HG02884 (cell line): ENCODE data around the gene CFLAR.
"Not testable (repeated sequence)": the region's sequence is repeated elsewhere in the genome, so short reads cannot be mapped to it uniquely, and the experiment has no call there.

Source experiments
- ATAC-seq: cut with Tn5 transposase; IDR thresholded peaks from one replicate; pipeline ENCODE4 v1.9.1; 2021; ENCODE audit warnings: mild to moderate bottlenecking, moderate library complexity; ENCODE audit not compliant: unreplicated experiment

The CFLAR gene

DNA sequence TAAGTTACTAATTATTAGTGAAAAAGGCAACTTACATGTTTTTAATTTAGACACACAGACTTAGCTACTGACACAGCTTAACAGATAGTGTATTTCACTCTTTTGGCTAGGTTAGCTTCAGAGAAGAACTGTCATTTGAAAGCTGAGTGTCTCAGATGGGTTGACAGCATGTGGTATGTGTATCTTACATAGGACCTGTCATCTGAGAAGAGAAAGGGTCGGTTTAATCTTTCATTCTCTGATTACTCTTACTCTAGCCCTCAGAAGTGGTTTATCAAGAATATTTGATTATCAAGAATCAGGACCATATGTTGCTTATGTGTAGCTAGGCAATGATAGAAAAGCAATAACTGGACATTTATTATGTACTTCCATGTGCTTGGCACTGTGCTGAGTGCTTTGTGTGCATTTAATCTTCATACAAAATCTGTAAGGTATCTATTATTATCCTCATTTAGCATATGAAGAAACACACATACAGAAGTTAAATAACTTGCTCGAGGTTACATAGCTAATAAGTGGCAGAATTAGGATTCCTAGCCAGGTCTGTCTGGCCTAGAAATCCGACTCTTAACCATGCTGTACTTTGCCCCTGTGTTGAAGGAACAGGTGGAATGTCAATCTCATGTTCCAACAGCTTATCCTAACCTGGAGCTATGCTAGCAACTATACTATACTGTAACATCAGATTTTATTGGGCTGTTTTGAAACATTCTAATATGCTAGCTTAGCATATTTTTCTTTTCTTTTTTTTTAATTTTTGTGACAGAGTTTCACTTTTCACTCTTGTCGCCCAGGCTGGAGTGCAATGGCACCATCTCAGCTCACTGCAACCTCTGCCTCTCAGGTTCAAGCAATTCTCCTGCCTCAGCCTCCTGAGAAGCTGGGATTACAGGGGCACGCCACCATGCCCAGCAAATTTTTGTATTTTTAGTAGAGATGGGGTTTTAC, 28.4 kb downstream of the CFLAR start:
- no peak for ATAC-seq

DNA sequence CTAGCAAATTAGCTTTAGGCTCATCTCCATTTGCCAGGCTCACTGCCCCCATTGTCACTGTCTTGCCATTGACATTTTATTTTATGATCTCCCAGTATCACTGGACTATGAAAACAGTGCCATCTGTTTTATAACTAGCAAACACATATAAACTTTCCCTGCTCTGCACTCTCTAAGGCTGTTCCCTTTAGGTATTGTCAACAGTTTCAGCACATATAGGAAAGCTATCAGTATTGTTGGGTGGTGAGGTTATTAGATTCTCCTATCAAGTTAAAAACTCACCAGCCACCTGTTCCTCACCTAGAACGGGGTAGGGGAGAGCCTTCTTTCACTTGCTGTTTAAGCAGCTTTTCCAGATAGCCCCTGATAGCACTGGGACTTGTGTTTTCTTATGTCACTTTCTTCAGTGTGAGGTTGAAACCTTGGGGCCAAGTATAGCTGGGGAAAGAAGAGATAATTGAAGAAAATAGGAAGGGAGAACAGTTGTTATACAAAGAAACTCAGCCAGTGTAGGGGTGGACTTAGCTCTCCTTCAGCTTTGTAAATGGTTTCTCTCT, 32.5 kb downstream of the CFLAR start:
- no peak for ATAC-seq

DNA sequence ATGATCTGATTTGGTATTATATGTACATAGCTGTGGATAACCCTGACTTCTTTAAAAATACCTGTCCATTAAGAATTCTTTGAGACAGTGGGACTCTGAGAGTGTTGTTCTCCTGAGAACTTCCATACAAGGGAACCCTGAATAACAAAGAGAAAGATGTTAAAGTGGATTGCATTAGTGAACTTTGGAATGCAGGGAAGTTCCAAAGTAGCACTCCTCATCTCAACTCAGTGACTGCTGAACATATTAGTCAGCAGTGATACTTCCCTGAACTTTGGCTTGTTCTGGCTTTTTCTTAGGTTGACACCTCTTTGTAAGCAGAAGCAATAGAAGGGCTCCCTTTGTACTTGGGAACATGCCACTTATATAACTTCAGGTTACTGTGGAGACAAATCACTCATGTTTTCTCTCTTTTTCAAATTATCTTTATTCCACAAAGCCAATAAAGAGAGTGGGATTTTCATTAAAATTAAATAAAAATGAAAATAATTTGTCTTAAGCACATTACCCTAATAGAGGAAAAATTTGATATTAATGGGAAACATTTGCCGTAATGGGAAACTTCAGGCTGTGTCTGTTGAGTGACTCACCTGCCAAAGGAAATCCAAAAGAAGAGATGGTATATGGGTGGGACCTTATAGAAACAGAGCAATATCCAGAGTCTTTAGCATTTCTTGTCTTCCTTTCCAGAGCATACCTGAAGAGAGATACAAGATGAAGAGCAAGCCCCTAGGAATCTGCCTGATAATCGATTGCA, 33.3 kb downstream of the CFLAR start:
- no peak for ATAC-seq

DNA sequence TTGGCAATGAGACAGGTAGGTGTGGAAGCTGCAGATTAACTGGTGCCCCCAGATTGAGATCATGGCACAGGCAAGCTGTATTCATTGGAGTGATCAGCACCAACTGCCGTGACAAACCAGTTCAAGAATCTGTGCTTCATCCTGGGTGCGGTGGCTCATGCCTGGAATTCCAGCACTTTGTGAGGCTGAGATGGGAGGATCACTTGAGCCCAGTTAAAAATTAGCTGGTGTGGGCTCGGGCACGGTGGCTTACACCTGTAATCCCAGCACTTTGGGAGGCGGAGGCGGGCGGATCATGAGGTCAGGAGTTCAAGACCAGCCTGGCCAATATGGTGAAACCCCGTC, 33.8 kb downstream of the CFLAR start:
- not testable (repeated sequence) for ATAC-seq

DNA sequence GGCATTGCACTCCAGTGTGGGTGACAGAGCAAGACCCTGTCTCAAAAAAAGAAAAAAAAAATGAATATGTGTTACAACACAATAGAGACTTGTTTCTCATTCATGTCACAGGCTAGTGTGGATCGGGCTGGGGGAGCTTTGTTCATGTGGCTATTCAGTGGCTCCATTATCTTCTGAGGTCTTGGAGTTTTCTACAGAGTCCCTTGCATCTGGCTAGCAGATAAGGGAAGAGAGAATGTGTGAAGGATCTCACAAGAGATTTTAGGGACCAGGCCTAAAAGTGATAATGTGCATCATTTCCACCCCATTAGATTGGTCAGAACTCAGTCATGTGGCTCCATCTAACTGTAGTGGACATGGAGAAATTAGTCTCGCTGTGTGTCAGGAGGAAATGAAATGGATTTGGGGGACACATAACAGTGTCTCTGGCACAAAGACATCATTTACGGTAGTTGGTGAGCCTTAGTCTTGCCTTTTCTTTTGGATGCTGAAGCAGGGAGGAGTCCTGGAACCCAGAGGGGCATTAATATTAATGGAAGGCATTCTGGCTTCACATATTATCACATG, 34.6 kb downstream of the CFLAR start:
- no peak for ATAC-seq

DNA sequence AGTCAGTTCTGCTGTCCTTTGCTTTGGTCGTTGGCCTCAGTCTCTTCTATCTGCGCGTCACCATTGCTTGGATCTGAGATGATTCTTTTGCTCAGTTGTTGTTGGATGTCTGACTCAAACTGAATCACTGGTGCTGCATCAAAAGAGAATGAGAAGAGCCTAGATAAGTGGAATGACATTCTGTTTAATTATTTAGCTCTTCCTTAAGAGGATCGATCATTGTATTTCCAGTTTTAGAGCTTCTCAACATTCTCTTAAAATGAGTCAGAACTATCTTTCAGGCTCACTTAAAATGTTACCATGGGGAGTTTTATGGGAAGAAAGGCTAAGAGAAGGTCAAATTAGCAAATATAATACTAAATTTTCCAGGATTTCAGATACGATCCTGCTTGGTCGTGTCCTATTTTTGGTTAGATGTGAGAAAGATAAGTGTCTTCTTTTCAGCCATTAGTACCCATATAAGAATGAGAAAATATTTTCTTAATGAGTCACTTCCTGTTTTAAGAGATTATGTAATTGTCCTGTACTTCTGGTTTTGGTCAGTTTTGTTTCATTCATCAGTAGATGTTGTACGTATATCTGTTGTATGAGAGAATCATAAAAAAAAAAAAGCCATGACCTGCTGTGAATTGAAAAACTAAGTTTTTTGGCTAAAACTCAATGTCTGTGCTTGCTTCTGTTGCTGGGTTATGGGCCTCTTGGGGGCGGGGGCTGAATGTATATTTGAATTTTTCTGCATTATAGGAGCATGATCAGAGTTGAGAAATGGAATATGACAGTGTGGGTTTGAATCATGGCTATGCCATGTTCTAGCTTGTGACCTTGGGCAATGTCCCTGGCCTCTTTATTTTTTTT, 35.4 kb downstream of the CFLAR start:
- ATAC-seq = peak; percentile 87

DNA sequence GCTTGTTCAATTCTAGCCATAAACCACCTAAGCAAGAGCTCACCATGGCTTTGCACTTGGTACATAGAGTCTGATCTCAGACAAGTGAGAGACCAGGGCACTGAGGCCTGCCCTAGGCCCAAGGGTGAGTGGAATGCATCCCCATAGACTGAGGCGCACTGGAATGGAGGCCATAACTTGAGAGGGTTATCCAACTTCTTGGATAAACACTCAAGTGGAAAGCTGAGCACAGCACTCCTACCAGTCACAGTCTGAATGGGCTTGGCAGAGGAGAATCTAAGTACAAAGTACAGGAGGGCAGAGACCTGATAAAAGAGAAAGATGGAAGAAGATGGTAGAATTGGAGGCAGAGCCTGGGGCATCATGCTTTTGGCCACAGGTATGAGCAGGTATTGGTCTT, 36.6 kb downstream of the CFLAR start:
- no peak for ATAC-seq

DNA sequence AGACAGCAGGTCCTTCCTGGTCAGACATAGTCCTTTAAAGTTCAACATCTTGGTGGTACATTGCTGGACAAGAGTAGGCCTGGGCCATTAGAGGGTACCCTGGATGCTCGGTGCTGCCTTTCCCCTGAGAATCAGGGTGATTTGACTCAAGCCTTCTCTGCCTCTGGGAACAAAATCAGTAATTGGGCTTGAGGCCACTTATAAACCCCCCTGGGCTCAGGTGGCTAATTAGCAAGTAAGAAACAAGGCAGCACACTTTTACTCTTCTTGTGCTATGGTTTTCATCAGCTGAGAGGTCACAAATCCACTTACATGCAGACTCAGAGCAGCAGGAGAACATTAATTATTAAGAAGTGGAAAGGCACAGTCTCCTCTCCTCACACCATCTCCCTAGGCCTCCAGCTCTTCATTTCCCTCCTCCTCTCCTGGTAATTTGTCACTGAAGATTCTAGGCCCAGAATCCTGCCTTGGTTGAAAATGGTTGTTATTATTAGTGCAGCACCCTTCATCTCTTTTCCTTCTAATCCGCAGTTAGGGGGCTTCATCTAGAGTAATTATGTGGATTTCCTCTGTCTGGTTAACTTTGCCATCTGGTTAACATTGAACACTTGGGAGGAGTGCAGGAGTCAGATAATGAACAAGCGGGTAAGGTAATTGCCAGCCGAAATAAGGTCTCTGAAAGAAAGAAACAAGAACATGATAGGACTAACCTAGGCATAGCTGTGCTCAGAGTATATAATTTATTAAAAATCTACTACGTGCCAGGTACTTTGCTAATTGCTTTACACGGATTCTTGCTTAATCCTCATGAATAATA, 37.2 kb downstream of the CFLAR start:
- no peak for ATAC-seq

DNA sequence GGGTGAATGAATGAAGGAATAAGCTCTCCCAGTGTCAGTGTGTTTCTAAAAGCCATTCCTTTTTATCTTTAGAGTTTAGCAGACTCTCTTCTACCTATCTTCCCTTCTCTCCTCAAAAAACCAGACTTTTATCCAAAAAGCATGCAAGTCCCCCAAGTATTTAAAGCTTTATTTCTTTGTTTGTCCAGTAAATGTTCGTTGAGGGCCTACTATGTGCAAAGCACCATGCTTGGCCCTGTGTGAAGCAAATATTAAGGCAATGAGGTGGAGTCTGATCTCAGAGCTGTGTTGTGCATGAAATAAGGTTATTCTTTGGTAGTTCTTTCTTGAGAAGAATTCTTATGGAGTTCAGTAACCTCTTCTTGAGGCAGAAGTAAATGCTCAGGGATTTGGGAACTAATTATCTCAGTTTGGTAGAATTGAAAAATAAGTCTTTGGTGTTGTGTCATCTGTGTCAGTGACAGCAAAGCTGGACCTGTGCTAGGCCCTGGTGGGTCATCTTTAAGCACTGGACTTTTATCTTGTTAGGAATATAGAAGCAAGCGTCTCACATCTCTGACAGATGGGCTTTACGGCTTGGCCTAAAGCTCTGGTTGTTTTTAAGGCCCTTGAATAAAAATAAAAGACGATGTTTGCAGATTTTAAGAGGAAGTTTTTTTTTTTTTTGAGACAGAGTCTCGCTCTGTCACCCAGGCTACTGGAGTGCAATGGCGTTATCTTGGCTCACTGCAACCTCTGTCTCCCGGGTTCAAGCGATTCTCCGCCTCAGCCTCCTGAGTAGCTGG, 38.8 kb downstream of the CFLAR start:
- ATAC-seq = no peak

DNA sequence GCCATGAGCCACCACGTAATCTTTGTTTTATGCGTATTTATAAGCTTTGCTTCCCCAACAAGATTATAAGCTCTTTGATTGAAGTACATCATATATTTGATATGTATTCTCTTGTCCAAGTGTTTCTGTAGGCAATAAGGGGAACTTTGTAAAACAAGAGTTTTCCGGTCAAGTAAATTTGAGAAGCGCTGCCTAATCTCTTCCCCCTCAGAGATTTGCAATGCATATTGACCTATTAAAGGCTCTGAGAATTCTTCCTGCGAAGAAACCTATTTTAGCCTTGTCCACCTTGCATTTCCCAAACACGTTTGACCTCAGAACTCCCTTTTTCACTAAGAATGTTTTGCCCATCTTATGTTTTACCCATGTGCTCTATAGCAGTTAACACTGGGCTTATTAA, 40.1 kb downstream of the CFLAR start:
- no peak for ATAC-seq

DNA sequence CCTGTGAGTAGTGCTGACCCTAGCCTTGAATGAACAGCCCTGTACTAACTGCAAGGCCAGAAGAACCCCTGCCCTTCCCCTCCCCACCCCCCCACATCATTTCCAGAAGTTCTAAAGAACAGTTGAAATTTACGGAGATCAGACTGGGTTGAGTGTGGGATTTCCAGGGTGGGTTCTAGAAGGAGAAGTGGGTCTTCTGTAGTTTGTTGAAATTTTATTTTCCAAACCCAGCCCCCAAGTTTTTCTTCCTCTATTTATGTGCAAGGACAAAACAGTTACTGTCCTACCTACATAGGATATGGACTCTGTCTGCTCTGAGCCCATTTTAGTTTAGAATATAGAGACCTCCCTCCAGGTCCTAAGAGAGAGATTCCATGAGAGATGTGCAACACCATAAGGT, 40.7 kb downstream of the CFLAR start:
- ATAC-seq = no peak

DNA sequence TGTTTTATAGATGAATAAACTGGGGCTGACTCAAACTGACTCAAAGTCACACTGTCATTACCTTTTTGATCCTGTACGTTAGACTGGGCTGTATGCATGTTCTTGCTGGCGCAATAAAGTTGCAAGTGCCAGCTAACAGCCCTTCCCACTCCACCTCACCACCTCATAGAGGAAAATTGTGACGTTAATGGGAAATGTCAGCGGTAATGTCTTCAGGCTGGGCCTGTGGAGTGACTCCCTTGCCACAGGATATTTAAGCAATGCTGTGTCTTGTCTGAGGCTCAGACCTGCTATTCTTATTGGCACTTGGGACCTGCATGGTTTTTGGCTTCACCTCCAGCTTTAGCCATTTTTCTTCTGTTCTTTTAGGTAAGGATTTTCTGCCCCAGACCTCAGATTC, 41.7 kb downstream of the CFLAR start:
- peak; percentile 15 for ATAC-seq

DNA sequence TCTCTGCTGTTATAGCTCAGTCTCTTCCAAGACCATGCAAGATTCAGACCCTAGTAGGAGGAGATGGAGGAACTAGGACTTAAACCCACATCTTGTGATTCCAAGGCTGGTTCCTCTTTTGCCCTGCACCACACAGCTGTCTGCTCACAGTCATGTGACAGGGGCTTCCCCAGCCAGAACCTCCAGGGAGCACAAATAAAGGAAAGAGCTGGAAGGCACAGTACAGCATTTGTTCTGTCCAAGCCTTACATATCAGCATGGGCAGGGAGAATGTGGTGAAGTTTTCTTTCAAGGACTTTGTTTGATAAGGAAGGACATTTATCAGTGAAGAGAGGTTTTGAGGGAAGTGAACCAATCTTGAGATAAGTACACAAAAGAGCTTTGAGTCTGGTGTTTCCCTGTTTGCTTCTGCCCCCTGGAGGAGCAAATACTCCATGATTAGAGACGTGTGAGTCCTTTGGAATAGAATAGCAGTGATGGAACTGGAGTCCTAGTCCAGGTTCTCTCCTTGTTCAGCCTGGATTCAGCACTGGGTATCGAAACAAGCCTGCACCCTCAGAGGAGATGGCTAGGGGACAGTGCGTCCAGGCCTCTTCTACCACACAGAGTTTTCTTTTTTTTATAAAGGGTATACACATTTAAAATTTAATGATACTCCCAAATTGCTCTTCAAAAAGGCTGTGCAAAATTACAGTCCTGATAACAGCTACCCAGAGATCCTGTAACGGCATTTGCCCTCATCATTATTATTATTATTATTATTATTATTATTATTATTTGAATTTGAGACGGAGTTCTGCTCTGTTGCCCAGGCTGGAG, 42.4 kb downstream of the CFLAR start:
- peak; percentile 89 for ATAC-seq

DNA sequence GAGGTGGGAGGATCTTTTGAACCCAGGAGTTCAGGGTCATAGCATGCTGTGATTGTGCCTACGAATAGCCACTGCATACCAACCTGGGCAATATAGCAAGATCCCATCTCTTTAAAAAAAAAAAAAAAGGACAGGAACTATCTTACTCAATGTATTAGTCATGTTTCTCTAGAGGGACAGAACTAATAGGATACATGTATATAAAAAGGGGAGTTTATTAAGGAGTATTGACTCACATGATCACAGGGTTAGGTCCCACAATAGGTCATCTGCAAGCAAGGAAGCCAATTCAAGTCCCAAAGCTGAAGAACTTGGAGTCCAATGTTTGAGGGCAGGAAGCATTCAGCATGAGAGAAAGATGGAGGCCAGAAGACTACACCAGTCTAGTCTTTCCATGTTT, 48.2 kb downstream of the CFLAR start:
- ATAC-seq = no peak

DNA sequence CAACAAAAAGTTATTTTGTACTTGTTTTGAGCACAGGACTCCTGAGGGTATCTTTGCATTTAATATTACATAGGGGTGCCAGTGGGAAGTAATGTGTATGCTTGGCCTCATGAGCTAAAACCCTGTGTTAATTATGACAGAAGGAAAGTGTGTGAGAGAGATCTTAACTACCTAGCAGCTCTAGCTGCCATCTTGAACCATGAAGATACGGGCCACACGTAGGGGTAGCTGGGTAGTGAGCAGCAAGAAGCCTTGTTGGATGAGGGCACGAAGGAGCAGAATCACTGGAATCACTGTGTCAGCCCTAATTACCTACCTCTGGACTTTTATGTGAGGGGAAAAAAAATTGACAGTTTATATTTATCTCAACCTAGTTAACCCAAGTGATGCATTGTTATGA, 51.6 kb downstream of the CFLAR start:
- ATAC-seq = no peak

DNA sequence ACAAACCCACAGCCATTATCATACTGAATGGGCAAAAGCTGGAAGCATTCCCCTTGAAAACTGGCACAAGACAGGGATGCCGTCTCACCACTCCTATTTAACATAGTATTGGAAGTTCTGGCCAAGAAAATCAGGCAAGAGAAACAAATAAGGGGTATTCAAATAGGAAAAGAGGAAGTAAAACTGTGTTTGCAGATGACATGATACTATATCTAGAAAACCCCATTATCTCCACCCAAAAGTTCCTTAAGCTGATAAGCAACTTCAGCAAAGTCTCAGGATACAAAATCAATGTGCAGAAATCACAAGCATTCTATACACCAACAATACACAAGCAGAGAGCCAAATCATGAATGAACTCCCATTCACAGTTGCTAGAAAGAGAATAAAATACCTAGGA, 52.5 kb downstream of the CFLAR start:
- not testable (repeated sequence) for ATAC-seq

DNA sequence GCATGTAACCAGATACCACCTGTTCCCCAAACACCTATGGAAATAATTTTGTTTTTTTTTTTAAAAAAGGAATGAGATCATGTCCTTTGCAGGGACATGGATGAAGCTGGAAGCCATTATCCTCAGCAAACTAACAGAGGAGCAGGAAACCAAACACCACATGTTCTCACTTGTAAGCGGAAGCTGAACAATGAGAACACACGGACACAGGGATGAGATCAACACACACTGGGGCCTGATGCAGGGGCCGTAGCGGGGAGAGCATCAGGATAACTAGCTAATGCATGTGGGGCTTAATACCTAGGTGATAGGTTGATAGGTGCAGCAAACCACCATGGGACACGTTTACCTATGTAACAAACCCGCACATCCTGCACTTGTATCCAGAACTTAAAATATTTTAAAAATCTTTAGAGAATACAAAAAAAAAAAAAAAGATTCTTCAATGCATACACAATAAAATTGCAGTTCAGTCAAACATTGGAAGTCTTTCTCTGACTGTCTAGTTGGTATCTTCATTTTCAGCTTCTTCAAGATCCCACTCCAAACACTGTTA, 55.4 kb downstream of the CFLAR start:
- ATAC-seq = no peak

DNA sequence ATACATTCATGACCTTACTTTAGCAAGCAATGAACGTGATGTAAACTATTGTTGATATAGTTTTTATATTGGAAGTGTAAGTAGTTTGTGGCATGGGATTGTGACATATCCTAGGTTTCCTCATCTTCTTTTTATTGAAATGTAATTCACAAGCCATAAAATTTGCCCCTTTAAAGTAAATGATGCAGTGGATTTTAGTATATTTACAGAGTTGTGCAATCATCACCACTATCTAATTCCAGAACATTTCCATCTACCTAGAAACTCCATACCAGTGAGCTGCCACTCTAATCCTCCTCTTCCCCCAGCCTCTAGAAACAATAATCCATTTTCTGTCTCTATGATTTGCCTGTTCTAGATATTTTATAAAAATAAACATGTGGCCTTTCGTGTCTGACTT, 56.3 kb downstream of the CFLAR start:
- ATAC-seq = no peak
